ENCODE data around the gene CBX5.

DNA sequence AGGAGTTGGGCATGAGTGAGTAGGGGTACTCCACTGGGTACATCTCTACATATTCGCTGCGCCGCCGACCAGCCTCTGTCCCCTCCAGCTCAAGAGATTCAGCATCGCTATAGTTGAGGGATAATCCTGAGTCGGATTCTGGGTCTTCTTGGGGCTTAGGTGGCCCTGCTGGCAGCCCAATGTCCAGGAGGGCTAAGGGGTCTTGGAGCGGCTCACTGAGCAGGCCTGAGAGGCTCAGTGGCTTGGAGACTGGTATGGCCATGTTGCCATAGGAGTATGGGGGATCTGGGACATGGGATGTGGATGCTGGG lies 13.0 kb upstream of the CBX5 start:
- TF ChIP-seq, protein P1, sequence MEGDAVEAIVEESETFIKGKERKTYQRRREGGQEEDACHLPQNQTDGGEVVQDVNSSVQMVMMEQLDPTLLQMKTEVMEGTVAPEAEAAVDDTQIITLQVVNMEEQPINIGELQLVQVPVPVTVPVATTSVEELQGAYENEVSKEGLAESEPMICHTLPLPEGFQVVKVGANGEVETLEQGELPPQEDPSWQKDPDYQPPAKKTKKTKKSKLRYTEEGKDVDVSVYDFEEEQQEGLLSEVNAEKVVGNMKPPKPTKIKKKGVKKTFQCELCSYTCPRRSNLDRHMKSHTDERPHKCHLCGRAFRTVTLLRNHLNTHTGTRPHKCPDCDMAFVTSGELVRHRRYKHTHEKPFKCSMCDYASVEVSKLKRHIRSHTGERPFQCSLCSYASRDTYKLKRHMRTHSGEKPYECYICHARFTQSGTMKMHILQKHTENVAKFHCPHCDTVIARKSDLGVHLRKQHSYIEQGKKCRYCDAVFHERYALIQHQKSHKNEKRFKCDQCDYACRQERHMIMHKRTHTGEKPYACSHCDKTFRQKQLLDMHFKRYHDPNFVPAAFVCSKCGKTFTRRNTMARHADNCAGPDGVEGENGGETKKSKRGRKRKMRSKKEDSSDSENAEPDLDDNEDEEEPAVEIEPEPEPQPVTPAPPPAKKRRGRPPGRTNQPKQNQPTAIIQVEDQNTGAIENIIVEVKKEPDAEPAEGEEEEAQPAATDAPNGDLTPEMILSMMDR (IDR thresholded peaks at IDR 0.05; ENCODE audit: low read depth, low read length), result no peak
- no peak for TF ChIP-seq EZH2phosphoT487 (IDR thresholded peaks at IDR 0.05; ENCODE audit: low read depth)
